MCF 10A (cell line): ENCODE data around the gene H2BK1. TPM values are rescaled to one million over a fixed set of nuclear protein-coding genes. Genes with fewer than 3 reads are reported as not detected.
A peak's percentile ranks its signal among the peaks of the same experiment; 100 is the strongest.

Experiments used
- BruUV-seq: library from RNA; stranded (reverse); fragments of 400-500 nt; replicated peaks from 2 replicates; lab custom pipeline; 2021; lab: Mats Ljungman, UMichigan
- CTCF ChIA-PET: fragments of 300-600 bp; sonication (Branson Sonifier 250); formaldehyde crosslinking; extraction: SDS; loops from one replicate; lab custom pipeline; 2021; ENCODE audit warnings: antibody characterized with exemption, inconsistent platforms; lab: Yijun Ruan, JAX
- POLR2A ChIA-PET: fragments of 300-600, 350-650 bp; sonication (Branson Sonifier 250); formaldehyde crosslinking; extraction: SDS; loops from one replicate; lab custom pipeline; 2020; ENCODE audit warnings: antibody characterized with exemption, inconsistent platforms; lab: Yijun Ruan, JAX
- DNase-seq: peaks from one replicate; pipeline ENCODE4 v3.0.0-alpha.2; 2018; ENCODE audit not compliant: unreplicated experiment
- H3K27ac Mint-ChIP-seq: one replicate; pipeline ENCODE4 v1.8.0; 2022; ENCODE audit warnings: mild to moderate bottlenecking, low read depth, mixed read lengths; ENCODE audit not compliant: unreplicated experiment
- H3K27me3 Mint-ChIP-seq: one replicate; pipeline ENCODE4 v1.8.0; 2022; ENCODE audit warnings: mixed read lengths; ENCODE audit not compliant: insufficient read depth, unreplicated experiment
- H3K36me3 Mint-ChIP-seq: one replicate; pipeline ENCODE4 v1.8.0; 2022; ENCODE audit warnings: mild to moderate bottlenecking, moderate library complexity, mixed read lengths; ENCODE audit not compliant: insufficient read depth, unreplicated experiment
- H3K4me1 Mint-ChIP-seq: one replicate; pipeline ENCODE4 v1.8.0; 2022; ENCODE audit warnings: mixed read lengths; ENCODE audit not compliant: insufficient read depth, unreplicated experiment
- H3K4me3 Mint-ChIP-seq: one replicate; pipeline ENCODE4 v1.8.0; 2022; ENCODE audit warnings: mild to moderate bottlenecking, moderate library complexity, mixed read lengths; ENCODE audit not compliant: unreplicated experiment
- H3K9me3 Mint-ChIP-seq: one replicate; pipeline ENCODE4 v1.8.0; 2022; ENCODE audit warnings: mixed read lengths; ENCODE audit not compliant: unreplicated experiment
- CTCF ChIP-seq: fragments of 200-600 bp; IDR thresholded peaks from one replicate; pipeline ENCODE4 v1.8.0; 2022; ENCODE audit warnings: antibody characterized with exemption, mild to moderate bottlenecking; ENCODE audit not compliant: unreplicated experiment
- intact Hi-C: fragments of 100-400 bp; cut with micrococcal nuclease; formaldehyde crosslinking; loops from 2 replicates; pipeline ENCODE4 v1.14.1; 2022
- total RNA-seq: library from RNA; stranded (reverse); gene quantifications from 2 replicates; pipeline ENCODE4 v1.2.3, GENCODE V29; 2022

H2BK1 gene
- total RNA-seq, 1 experiment from 2014 or later: not detected

GRCh38 chr7:151177310-151177709 is 33.0 kb downstream of the H2BK1 start:
- Mint-ChIP-seq H3K4me1 (no peaks in the 10 kb centered on the region), H3K27me3 (peaks cover 87% of the 10 kb centered on the region), H3K4me3 (no peak overlapping the region), H3K36me3 (no peaks in the 10 kb centered on the region), H3K9me3 (no peaks in the 10 kb centered on the region), H3K27ac (no peak overlapping the region)
- intact Hi-C loops: no loop called here
- TF ChIP-seq CTCF: no peak
- DNase-seq: no peak
- BruUV-seq: no TSS peak
- ChIA-PET CTCF (interaction anchor here (0.6 to 1.4 kb wide), 5 partner anchors 32 to 129 kb away, joined by 3 to 5 read pairs (median 3); no protein-coding TSS in a partner anchor), POLR2A (no interaction called here)

- H3K27me3 Mint-ChIP-seq: peaks cover 81% of the 10 kb centered on the region
- H3K9me3 Mint-ChIP-seq: no peaks in the 10 kb centered on the region
- H3K36me3 Mint-ChIP-seq: no peaks in the 10 kb centered on the region
- H3K27ac Mint-ChIP-seq: no peak overlapping the region
- intact Hi-C loops: no loop called here
- no TSS peak for BruUV-seq
- H3K4me1 Mint-ChIP-seq: no peaks in the 10 kb centered on the region
- POLR2A ChIA-PET: no interaction called here
- no peak for TF ChIP-seq CTCF
- CTCF ChIA-PET: interaction anchor here (0.6 to 1.3 kb wide), 5 partner anchors 12 to 73 kb away, joined by 3 to 4 read pairs (median 3); no protein-coding TSS in a partner anchor
- H3K4me3 Mint-ChIP-seq: no peak overlapping the region
- no peak for DNase-seq
These were observed 33.9 kb downstream of the H2BK1 start for GRCh38 chr7:151176401-151176800.

GRCh38 chr7:151175793-151176311 is 34.4 kb downstream of the H2BK1 start:
- H3K27me3 Mint-ChIP-seq: peaks cover 80% of the 10 kb centered on the region
- POLR2A ChIA-PET: no interaction called here

More at GRCh38 chr7:151175793-151176311, 34.4 kb downstream of the H2BK1 start:
- TF ChIP-seq CTCF: no peak
- Mint-ChIP-seq H3K4me3 (no peak overlapping the region), H3K36me3 (no peaks in the 10 kb centered on the region), H3K9me3 (no peaks in the 10 kb centered on the region), H3K27ac (peak overlapping the region; percentile 83), H3K4me1 (no peaks in the 10 kb centered on the region)
- intact Hi-C loops: no loop called here
- DNase-seq: no peak
- CTCF ChIA-PET: interaction anchor here (0.6 to 1.3 kb wide), 5 partner anchors 12 to 123 kb away, joined by 3 read pairs; no protein-coding TSS in a partner anchor
- BruUV-seq: no TSS peak
